GM12878 (cell line): ENCODE results near the gene TOMM5. TPM values are rescaled to one million over a fixed set of nuclear protein-coding genes. Genes with fewer than 3 reads are reported as not detected.

Source experiments
- ATF3 ChIP-seq: IDR thresholded peaks from 2 replicates; pipeline ENCODE4 v1.6.1; 2011; ENCODE audit warnings: low read depth, mild to moderate bottlenecking, low read length, moderate library complexity, borderline replicate concordance; ENCODE audit errors: extremely low read depth
- BCL11A ChIP-seq: IDR thresholded peaks from 2 replicates; pipeline ENCODE4 v1.6.1; 2011; ENCODE audit warnings: low read depth, low read length
- CHD2 ChIP-seq: IDR thresholded peaks from 2 replicates; pipeline ENCODE4 v1.6.1; 2011; ENCODE audit warnings: low read depth, low read length, improper control_type of control experiment, borderline replicate concordance
- EGR1 ChIP-seq, 2 experiments: IDR thresholded peaks; 1 replicate in 1 of 2; 2 replicates in 1 of 2; pipeline ENCODE4 v1.6.1; 2011 to 2012; ENCODE audit warnings: low read depth in 2 of 2, low read length in 2 of 2, borderline replicate concordance in 1 of 2, mild to moderate bottlenecking in 1 of 2, moderate library complexity in 1 of 2
- HSF1 ChIP-seq: fragments of 150-350 bp; IDR thresholded peaks from 2 replicates; pipeline ENCODE4 v1.6.1; 2014; ENCODE audit warnings: mild to moderate bottlenecking, low read depth, low read length
- IRF3 ChIP-seq: fragments of 450-650 bp; IDR thresholded peaks from 2 replicates; pipeline ENCODE4 v1.6.1; 2014; ENCODE audit warnings: mild to moderate bottlenecking
- LARP7 ChIP-seq: fragments of 450-650 bp; IDR thresholded peaks from 2 replicates; pipeline ENCODE4 v1.6.1; 2017; ENCODE audit warnings: mild to moderate bottlenecking
- MTA3 ChIP-seq: IDR thresholded peaks from 2 replicates; pipeline ENCODE4 v1.6.1; 2012; ENCODE audit warnings: low read length, inconsistent platforms, borderline replicate concordance
- MYC ChIP-seq: IDR thresholded peaks from 2 replicates; pipeline ENCODE4 v1.6.1; 2011; ENCODE audit warnings: mild to moderate bottlenecking, low read length, moderate library complexity, inconsistent platforms; ENCODE audit not compliant: insufficient read depth, insufficient replicate concordance, insufficient read length, severe bottlenecking
- POLR2A ChIP-seq: IDR thresholded peaks from 2 replicates; pipeline ENCODE4 v1.6.1; 2011; ENCODE audit warnings: low read depth, mild to moderate bottlenecking, low read length
- RB1 ChIP-seq: fragments of 450-650 bp; formaldehyde crosslinking; IDR thresholded peaks from 2 replicates; pipeline ENCODE4 v1.6.1; 2017; ENCODE audit warnings: mild to moderate bottlenecking, borderline replicate concordance
- RCOR1 ChIP-seq: conservative IDR thresholded peaks from 2 replicates; pipeline ENCODE4 v1.6.1; 2012; ENCODE audit warnings: low read depth, low read length, improper control_type of control experiment
- RELA ChIP-seq: fragments of 450-650 bp; IDR thresholded peaks from 2 replicates; pipeline ENCODE4 v1.8.0; 2014; ENCODE audit warnings: borderline replicate concordance; ENCODE audit not compliant: partially characterized antibody
- SREBF2 ChIP-seq: IDR thresholded peaks from 2 replicates; pipeline ENCODE4 v1.6.1; 2012; ENCODE audit warnings: mild to moderate bottlenecking, low read length
- SRF ChIP-seq, 2 experiments: IDR thresholded peaks; 2 replicates each; pipeline ENCODE4 v1.6.1; 2011; ENCODE audit warnings: low read depth in 2 of 2, low read length in 2 of 2, mild to moderate bottlenecking in 1 of 2, moderate library complexity in 1 of 2
- STAT1 ChIP-seq: fragments of 450-650 bp; conservative IDR thresholded peaks from 2 replicates; pipeline ENCODE4 v1.6.1; 2014; ENCODE audit warnings: antibody characterized with exemption, mild to moderate bottlenecking
- WRNIP1 ChIP-seq: IDR thresholded peaks from 2 replicates; pipeline ENCODE4 v1.6.1; 2011; ENCODE audit warnings: low read depth, low read length, improper control_type of control experiment, borderline replicate concordance
- polyA plus RNA-seq, 11 experiments: library from polyadenylated mRNA; depleted of rRNA in 4 of 11; unstranded in 6 of 11; stranded (reverse) in 5 of 11; fragments of >200 nt; fragmentation: Nextera tagmentation in 4 of 11; fragmentation: Illumina TruSeq in 1 of 11; extraction: Ambion mirVana in 4 of 11; extraction: Trizol in 1 of 11; gene quantifications; 1 replicate in 1 of 11; 2 replicates in 10 of 11; pipeline versions ENCODE4 v1.2.1 to v1.2.3, GENCODE V29; 2011 to 2016; ENCODE audit warnings: inconsistent platforms in 2 of 11, missing spikeins in 2 of 11, low read depth in 1 of 11
- total RNA-seq, 4 experiments: library from RNA; depleted of rRNA in 3 of 4; stranded (reverse); fragments of >200 nt in 3 of 4; fragmentation: Illumina TruSeq in 1 of 4; extraction: Trizol in 1 of 4; gene quantifications; 2 replicates each; pipeline versions ENCODE4 v1.2.1 to v1.2.3, GENCODE V29; 2013 to 2021
- TF ChIP-seq, protein P1 (sequence below): fragments of 450-650 bp; IDR thresholded peaks from 2 replicates; pipeline ENCODE4 v1.6.1; 2017; ENCODE audit warnings: mild to moderate bottlenecking, moderate library complexity
- TF ChIP-seq, protein P2 (sequence below): fragments of 450-650 bp; formaldehyde crosslinking; IDR thresholded peaks from 2 replicates; pipeline ENCODE4 v1.5.0; 2022; ENCODE audit warnings: mild to moderate bottlenecking, missing genetic modification characterization

TOMM5 gene
- total and polyA plus RNA-seq, 10 of the 15 experiments (the other 5 are each of a cell fraction or from before 2014, with no cell fraction given): 152 to 1,143 (median 351) TPM

- no peak for TF ChIP-seq ATF3
- peak; percentile 85 for TF ChIP-seq LARP7
- peak; percentile 60 for TF ChIP-seq RELA
- peak; percentile 89; the same call in 1 of the 2 replicates for TF ChIP-seq RB1
- no peak for TF ChIP-seq RCOR1
- peak; percentile 84 for TF ChIP-seq MYC
- no peak for TF ChIP-seq SRF (IDR thresholded peaks at IDR 0.05; ENCODE audit: low read depth in 2 of 2, low read length in 2 of 2)
- no peak for TF ChIP-seq CHD2
- TF ChIP-seq STAT1: peak; percentile 86; the same call in 1 of the 2 replicates
- TF ChIP-seq WRNIP1: no peak
- no peak for TF ChIP-seq HSF1
- peak in 1 of 2 experiments; percentile 24; a peak in 1 of 3 replicates for TF ChIP-seq EGR1 (IDR thresholded peaks at IDR 0.05; ENCODE audit: borderline replicate concordance in 1 of 2, low read depth in 2 of 2, low read length in 2 of 2)
- no peak for TF ChIP-seq SREBF2
- no peak for TF ChIP-seq IRF3
- peak; percentile 99 for TF ChIP-seq POLR2A
- 0 out of 2 replicates have a peak, but pooled peaks have one; percentile 16 for TF ChIP-seq BCL11A
- TF ChIP-seq, protein P1, sequence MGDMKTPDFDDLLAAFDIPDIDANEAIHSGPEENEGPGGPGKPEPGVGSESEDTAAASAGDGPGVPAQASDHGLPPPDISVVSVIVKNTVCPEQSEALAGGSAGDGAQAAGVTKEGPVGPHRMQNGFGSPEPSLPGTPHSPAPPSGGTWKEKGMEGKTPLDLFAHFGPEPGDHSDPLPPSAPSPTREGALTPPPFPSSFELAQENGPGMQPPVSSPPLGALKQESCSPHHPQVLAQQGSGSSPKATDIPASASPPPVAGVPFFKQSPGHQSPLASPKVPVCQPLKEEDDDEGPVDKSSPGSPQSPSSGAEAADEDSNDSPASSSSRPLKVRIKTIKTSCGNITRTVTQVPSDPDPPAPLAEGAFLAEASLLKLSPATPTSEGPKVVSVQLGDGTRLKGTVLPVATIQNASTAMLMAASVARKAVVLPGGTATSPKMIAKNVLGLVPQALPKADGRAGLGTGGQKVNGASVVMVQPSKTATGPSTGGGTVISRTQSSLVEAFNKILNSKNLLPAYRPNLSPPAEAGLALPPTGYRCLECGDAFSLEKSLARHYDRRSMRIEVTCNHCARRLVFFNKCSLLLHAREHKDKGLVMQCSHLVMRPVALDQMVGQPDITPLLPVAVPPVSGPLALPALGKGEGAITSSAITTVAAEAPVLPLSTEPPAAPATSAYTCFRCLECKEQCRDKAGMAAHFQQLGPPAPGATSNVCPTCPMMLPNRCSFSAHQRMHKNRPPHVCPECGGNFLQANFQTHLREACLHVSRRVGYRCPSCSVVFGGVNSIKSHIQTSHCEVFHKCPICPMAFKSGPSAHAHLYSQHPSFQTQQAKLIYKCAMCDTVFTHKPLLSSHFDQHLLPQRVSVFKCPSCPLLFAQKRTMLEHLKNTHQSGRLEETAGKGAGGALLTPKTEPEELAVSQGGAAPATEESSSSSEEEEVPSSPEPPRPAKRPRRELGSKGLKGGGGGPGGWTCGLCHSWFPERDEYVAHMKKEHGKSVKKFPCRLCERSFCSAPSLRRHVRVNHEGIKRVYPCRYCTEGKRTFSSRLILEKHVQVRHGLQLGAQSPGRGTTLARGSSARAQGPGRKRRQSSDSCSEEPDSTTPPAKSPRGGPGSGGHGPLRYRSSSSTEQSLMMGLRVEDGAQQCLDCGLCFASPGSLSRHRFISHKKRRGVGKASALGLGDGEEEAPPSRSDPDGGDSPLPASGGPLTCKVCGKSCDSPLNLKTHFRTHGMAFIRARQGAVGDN: peak; percentile 65
- TF ChIP-seq MTA3: no peak
- TF ChIP-seq, protein P2, sequence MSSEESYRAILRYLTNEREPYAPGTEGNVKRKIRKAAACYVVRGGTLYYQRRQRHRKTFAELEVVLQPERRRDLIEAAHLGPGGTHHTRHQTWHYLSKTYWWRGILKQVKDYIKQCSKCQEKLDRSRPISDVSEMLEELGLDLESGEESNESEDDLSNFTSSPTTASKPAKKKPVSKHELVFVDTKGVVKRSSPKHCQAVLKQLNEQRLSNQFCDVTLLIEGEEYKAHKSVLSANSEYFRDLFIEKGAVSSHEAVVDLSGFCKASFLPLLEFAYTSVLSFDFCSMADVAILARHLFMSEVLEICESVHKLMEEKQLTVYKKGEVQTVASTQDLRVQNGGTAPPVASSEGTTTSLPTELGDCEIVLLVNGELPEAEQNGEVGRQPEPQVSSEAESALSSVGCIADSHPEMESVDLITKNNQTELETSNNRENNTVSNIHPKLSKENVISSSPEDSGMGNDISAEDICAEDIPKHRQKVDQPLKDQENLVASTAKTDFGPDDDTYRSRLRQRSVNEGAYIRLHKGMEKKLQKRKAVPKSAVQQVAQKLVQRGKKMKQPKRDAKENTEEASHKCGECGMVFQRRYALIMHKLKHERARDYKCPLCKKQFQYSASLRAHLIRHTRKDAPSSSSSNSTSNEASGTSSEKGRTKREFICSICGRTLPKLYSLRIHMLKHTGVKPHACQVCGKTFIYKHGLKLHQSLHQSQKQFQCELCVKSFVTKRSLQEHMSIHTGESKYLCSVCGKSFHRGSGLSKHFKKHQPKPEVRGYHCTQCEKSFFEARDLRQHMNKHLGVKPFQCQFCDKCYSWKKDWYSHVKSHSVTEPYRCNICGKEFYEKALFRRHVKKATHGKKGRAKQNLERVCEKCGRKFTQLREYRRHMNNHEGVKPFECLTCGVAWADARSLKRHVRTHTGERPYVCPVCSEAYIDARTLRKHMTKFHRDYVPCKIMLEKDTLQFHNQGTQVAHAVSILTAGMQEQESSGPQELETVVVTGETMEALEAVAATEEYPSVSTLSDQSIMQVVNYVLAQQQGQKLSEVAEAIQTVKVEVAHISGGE (CRISPR knock-in tag): peak; percentile 64
Observed at GRCh38 chr9:37592108-37592951, at the start of gene TOMM5 (continued).
